HG03460 (cell line): ENCODE results near the gene SLC22A15.
"Not testable (repeated sequence)": the region's sequence is repeated elsewhere in the genome, so short reads cannot be mapped to it uniquely, and the experiment has no call there.

Experiments
- ATAC-seq: cut with Tn5 transposase; IDR thresholded peaks from one replicate; pipeline ENCODE4 v1.9.1; 2021; ENCODE audit not compliant: unreplicated experiment

Gene SLC22A15

DNA sequence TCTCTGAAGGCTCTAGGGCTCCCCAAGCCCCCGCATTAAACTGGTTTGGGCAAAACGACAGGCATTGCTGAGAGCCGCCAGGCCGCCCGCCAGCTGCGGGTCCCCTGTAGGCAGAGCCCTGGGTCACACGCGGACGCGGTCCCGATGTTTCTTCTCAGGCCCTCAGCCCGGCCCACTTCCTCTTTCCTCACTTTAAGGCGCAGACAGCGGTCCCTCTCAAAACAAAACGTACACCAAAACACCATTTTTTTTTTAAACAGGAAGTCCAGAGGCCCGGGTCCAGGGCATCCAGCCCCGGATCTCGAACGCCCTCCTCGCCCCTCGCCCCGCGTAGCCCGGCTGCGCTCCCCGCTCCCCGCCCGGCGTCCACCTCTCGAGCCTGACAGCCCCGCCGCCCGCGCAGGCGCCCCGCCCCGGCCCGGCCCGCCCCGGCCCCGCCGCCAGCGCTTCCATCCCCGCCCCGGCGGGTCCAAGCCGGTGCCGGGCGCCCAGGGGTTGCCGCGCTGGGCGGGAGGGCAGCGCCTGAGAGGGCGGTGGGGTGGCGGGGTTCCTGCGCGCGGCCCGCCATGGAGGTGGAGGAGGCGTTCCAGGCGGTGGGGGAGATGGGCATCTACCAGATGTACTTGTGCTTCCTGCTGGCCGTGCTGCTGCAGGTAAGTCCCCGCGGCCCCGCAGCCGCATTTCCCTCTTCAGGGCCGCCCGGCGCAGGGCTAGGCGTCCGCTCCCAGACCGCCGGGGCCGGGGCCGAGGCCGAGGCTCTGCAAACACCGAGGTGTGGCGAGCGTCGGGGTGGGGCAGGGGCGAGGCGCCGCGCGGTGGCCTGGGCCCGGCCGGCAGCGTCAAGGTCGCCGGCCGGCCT, at the start of gene SLC22A15:
Gene SLC22A15 (plus strand): TSS at position 452 of the 859 bp plus-strand sequence. CDS start 115 bp downstream, at position 567.
- ATAC-seq = peak; percentile 86

- no peak for ATAC-seq
Observed at GRCh38 chr1:115927971-115928370, 48.3 kb upstream of the SLC22A15 start.

GRCh38 chr1:115929881-115930280, 46.4 kb upstream of the SLC22A15 start:
- no peak for ATAC-seq

DNA sequence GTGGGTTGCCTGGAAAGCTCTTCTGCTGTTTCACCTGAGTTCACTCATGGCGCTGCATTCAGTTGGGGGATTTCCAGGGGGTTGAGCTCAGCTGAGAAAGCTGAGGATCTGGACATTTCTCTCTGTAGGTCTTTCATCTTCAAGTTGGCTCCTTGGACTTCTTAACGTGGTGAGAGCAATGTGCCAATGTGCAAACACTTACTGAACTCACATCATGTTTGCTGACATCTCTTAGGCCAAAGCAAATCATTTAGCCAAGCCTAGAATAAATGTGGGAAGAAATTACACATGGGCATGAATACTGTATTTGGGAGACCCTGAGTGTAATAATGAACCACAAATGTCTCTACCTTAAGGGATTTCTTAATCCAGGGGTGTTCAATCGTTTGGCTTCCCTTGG, 42.7 kb upstream of the SLC22A15 start:
- no peak for ATAC-seq

DNA sequence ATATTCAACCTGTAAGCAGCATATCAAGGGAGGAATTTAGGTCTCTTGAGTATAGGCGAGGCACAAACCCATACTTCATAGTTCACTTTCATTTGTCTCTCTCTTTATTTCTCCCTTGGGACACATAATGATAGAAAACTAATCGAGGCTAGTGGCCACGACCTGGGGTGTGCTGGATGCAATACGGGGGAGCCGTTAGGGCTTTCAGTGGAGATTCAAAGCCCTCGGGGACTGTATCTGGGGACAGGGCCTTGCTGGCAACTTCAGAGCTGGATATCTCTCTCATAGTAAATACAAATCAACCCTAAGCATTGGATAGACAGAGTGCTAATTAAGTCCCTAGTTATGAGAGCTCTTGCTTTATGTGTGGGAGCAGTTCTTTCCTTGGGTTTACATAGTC, 36.9 kb upstream of the SLC22A15 start:
- no peak for ATAC-seq

- ATAC-seq = no peak
Observed at GRCh38 chr1:115946116-115946515, 30.2 kb upstream of the SLC22A15 start.

GRCh38 chr1:115949156-115949555, 27.2 kb upstream of the SLC22A15 start:
- ATAC-seq = no peak

- ATAC-seq = no peak
Observed at GRCh38 chr1:115951560-115951959, 24.8 kb upstream of the SLC22A15 start.

DNA sequence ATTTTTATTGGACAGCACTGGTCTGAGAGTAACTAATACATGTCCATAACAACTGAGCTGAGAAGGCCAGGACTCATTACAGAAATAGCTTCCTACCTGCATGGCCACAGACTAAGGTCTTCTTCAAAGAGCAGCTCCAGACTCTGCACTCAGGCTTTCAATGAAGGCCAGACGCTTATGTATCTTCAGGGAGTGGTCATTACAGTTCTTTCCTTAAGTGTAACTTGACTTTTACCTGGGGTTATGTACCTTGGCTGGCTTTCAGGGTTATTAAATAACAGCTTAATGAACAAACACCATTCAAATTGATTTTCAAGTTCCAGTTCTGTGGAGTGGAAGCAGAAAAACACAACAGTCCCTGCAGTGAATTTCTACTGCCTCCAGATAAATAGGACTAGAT, 23.8 kb upstream of the SLC22A15 start:
- no peak for ATAC-seq

GRCh38 chr1:115953180-115953579, 23.1 kb upstream of the SLC22A15 start:
- no peak for ATAC-seq

DNA sequence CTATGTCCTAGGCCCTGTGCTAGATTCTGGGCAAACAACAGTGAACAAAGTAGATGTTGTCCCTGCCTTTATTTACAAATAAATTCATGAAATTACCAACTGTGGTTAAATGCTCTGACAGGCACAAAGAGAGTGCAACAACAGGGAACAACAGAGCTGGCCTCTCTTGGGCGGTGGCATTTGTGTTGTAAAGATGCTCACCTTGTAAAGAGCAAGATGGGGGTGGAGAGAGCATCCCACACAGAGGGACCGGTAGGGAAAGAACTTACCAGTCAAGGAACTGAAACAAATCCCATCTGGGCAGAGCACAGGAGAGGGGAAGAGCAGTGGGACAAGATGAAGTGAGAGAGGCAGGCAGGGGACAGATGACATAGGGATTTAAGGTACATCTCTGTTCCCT, 21.6 kb upstream of the SLC22A15 start:
- no peak for ATAC-seq

DNA sequence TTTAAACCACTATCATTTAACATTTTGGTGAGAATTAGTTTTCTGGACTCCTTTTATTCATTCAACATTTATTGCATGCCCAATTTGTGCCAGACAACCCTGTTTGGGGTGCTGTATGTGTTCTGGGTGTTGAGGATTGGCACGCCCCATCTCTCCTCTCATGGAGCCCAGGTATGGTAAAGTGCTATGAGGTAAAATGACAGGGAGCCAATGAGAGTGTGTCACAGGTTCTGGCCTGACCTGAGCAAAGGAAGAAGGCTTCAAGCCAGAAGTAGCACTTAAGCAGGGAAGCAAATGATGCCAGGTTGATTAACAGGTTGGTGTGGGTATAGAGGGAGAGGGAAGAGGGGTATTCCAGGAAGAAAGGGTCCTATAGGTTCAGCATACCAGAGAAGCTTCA, 21.1 kb upstream of the SLC22A15 start:
- ATAC-seq = no peak

DNA sequence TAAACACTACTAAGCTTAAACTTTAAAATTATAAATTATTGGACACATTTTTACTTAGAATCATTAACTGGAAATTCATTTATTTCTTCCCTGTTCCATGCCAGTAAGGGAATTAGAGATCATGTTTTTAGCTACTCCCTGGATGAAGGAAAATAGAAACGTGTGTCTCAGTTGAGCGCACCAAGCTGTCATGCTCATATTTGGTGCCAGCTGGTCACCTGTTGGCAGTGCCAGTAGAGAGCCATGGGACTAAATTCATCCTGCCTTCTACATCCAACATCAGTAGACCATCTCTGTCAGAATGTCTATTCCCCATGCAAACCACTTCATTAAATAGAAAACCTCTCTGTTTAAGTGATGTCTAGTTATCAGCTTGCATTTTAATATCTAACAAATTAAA, 17.4 kb upstream of the SLC22A15 start:
- ATAC-seq = no peak

- no peak for ATAC-seq
Observed at GRCh38 chr1:115969509-115969908, 6.8 kb upstream of the SLC22A15 start.

DNA sequence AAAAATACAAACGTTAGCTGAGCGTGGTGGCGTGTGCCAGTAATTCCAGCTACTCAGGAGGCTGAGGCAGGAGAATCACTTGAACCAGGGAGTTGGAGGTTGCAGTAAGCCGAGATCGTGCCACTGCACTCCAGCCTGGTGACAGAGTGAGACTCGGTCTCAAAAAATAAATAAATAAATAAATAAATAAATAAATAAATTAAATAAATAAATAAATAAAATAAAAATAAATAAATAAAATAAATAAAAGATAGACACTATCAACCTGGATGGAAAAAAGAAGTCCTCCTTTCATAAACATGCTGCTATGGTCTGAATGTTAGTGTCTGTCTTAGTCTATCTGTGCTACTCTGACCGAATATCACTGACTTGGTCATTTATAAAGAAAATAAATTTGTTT, 4.5 kb upstream of the SLC22A15 start:
- ATAC-seq = not testable (repeated sequence)

- ATAC-seq = no peak
Observed at GRCh38 chr1:115973154-115973553, 3.2 kb upstream of the SLC22A15 start.

- ATAC-seq = no peak
Observed at GRCh38 chr1:115975569-115976061, 698 bp upstream of the SLC22A15 start.

GRCh38 chr1:115976921-115977498, 697 bp downstream of the SLC22A15 start:
- no peak for ATAC-seq

DNA sequence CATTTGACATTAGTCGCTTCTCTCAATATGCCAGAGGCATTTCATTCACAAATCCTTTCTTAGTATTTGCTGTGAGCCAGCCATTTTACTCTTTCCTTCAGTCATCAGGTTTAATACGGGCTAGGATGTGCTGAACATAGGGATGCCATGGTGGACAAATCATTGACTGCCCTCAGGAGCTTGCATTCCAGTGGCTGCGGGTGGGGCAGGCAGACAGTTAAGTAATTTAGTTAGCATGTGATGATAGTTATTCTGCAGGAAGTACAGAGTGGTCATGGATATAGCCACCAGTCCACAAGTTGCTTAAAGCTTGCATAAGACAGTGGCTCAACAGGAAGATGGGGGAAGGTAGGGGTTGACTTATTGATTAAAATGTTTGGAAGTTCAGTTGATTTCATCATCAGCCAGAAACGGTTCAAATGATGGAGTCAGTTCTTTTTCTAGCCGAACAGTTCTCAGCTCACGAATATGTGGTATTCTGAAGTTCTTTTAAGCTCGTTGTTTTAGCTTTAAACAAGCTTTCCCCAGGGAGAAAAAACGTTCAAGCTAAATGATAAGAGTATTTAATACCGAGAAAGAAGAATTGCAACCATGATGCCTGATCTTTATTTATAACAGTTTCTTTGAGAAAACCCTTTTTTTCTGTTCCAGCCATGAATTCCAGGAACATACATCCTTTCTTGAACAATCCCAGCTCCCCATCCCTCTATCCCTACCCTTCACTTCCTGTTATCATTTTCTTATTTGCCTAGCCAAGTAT, 1.4 kb downstream of the SLC22A15 start:
- ATAC-seq = no peak

DNA sequence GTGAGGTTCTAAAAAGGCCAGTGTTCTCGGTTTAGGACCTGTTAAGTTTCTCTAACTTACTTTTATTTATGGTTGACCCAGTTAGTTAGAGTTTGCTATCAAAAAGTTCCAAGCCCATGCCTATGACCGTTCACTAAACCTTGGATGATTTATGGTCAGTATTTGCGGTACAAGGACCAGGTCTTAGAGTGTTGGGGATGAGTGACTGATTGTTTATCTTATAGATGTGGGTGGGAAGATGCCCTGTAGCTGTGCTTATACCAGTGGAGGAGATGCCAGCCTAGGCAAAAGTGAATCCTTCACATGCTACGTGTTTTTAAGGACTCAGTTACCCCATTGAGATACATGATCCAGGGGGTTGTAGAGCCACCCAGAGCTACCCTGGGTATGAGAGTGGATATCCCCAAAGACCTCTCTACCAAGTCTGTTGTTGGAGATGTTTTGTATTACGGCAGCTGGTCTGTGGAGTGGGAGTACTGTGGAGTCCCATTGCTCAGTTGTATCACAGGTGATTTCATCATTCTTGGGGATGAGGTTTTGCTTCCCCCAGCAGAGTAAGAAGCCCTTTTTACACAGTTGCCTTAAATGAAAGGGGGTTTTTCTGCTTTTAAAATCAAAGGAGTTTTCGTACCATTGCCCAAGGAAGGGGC, 2.1 kb downstream of the SLC22A15 start:
- ATAC-seq = no peak

DNA sequence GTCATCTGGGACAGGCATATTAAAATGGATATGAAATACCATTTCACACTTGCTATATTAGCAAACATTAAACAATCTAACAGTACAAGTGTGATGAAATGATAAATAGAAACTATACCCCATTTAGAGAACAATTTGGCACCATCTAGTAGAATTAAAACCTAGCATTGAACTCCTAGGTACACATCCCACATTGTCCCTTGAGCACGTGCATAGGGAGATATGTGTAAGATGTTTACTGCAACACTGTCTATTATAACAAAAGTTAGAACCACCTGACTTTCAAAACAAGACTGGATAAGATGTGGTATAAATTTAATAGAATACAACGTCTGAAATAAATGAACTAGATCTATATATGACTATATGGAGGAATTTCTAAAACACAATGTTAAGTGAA, 3.8 kb downstream of the SLC22A15 start:
- no peak for ATAC-seq
